Brain microvascular endothelial cell (primary cell): ENCODE measurements around the gene RBP4.

Experiments
- DNase-seq: peaks from one replicate; pipeline ENCODE4 v3.0.0-alpha.2; 2020
- H3K27ac ChIP-seq: fragments of 250-450 bp; sonication (Bioruptor Pico); 2 replicates; pipeline ENCODE4 v1.5.1; 2020; ENCODE audit warnings: mild to moderate bottlenecking, moderate library complexity
- H3K27me3 ChIP-seq: fragments of 250-450 bp; sonication (Bioruptor Pico); replicated peaks from 2 replicates; pipeline ENCODE4 v1.5.1; 2020; ENCODE audit warnings: mild to moderate bottlenecking
- H3K36me3 ChIP-seq: fragments of 250-450 bp; sonication (Bioruptor Pico); replicated peaks from 2 replicates; pipeline ENCODE4 v1.5.1; 2020; ENCODE audit warnings: mild to moderate bottlenecking
- H3K4me3 ChIP-seq: 2 replicates; pipeline ENCODE4 v1.5.1; 2011; ENCODE audit warnings: low read depth, mild to moderate bottlenecking, control low read depth, low read length, moderate library complexity
- CTCF ChIP-seq: IDR thresholded peaks from 2 replicates; pipeline ENCODE4 v1.5.1; 2011; ENCODE audit warnings: low read depth, mild to moderate bottlenecking, moderate library complexity, low read length, control low read depth, inconsistent platforms; ENCODE audit errors: missing control alignments
- in situ Hi-C: cut with HindIII; loops from 2 replicates; pipeline ENCODE4 v1.10.0; 2017; ENCODE audit warnings: low sequenced_read_pairs, low pct_ligation_motif_present

The RBP4 gene

GRCh38 chr10:93579089-93579488 lies 21.9 kb downstream of the RBP4 start:
- no peak for DNase-seq

GRCh38 chr10:93577565-93577964 lies 23.5 kb downstream of the RBP4 start:
- Histone ChIP-seq H3K36me3 (no peaks in the 10 kb centered on the region), H3K4me3 (no peak overlapping the region), H3K27ac (no peak overlapping the region), H3K27me3 (peaks cover 1% of the 10 kb centered on the region)
- in situ Hi-C loops, result no loop called here
- no peak for DNase-seq
- TF ChIP-seq CTCF, result no peak

More at GRCh38 chr10:93579089-93579488, 21.9 kb downstream of the RBP4 start:
- no peaks in the 10 kb centered on the region for H3K36me3 ChIP-seq
- no peak overlapping the region for H3K4me3 ChIP-seq
- in situ Hi-C loops, result no loop called here
- TF ChIP-seq CTCF, result no peak
- no peak overlapping the region for H3K27ac ChIP-seq
- no peaks in the 10 kb centered on the region for H3K27me3 ChIP-seq

GRCh38 chr10:93576888-93577287 lies 24.1 kb downstream of the RBP4 start:
- no peaks in the 10 kb centered on the region for H3K36me3 ChIP-seq
- TF ChIP-seq CTCF, result no peak
- DNase-seq, result no peak
- in situ Hi-C loops, result no loop called here
- no peak overlapping the region for H3K4me3 ChIP-seq
- peaks cover 6% of the 10 kb centered on the region for H3K27me3 ChIP-seq
- no peak overlapping the region for H3K27ac ChIP-seq

GRCh38 chr10:93573924-93574323 lies 27.1 kb downstream of the RBP4 start:
- no peak for DNase-seq
- Histone ChIP-seq H3K27ac (no peak overlapping the region), H3K4me3 (no peak overlapping the region), H3K36me3 (no peaks in the 10 kb centered on the region), H3K27me3 (peaks cover 29% of the 10 kb centered on the region)
- in situ Hi-C loops, result no loop called here
- TF ChIP-seq CTCF, result no peak

GRCh38 chr10:93573051-93573909 lies 27.8 kb downstream of the RBP4 start:
- Histone ChIP-seq H3K27ac (no peak overlapping the region), H3K4me3 (no peak overlapping the region), H3K36me3 (no peaks in the 10 kb centered on the region), H3K27me3 (peaks cover 33% of the 10 kb centered on the region)
- TF ChIP-seq CTCF, result no peak
- in situ Hi-C loops, result no loop called here
- DNase-seq, result no peak
